Neural progenitor cell (in vitro differentiated cells): Measurements from ENCODE around the gene TBC1D32. TPM values are rescaled to one million over a fixed set of nuclear protein-coding genes. Genes with fewer than 3 reads are reported as not detected.
A peak's percentile ranks its signal among the peaks of the same experiment; 100 is the strongest.
"Not testable (repeated sequence)": the region's sequence is repeated elsewhere in the genome, so short reads cannot be mapped to it uniquely, and the experiment has no call there.

Source experiments
- DNase-seq: peaks from one replicate; pipeline ENCODE4 v3.0.0-alpha.2; 2016; ENCODE audit warnings: low spot score
- H2AFZ ChIP-seq: fragments of 200-600 bp; sonication (generic); replicated peaks from 2 replicates; pipeline ENCODE4 v1.6.1; 2016; ENCODE audit warnings: antibody characterized with exemption
- H3F3A ChIP-seq: fragments of 200-600 bp; sonication (generic); 2 replicates; pipeline ENCODE4 v1.6.1; 2016; ENCODE audit warnings: antibody characterized with exemption, low read depth
- H3K27ac ChIP-seq: fragments of 200-600 bp; sonication (generic); 2 replicates; pipeline ENCODE4 v1.5.1; 2016; ENCODE audit warnings: mild to moderate bottlenecking
- H3K27me3 ChIP-seq: fragments of 200-600 bp; sonication (generic); 2 replicates; pipeline ENCODE4 v1.6.1; 2016; ENCODE audit warnings: mild to moderate bottlenecking, moderate library complexity
- H3K36me3 ChIP-seq: fragments of 200-600 bp; sonication (generic); 2 replicates; pipeline ENCODE4 v1.5.1; 2016
- H3K4me1 ChIP-seq: fragments of 200-600 bp; sonication (generic); 2 replicates; pipeline ENCODE4 v1.6.1; 2016; ENCODE audit warnings: mixed run types
- H3K4me2 ChIP-seq: fragments of 200-600 bp; sonication (generic); 2 replicates; pipeline ENCODE4 v1.6.1; 2016
- H3K4me3 ChIP-seq: fragments of 200-600 bp; sonication (generic); 2 replicates; pipeline ENCODE4 v1.5.1; 2016
- H3K79me2 ChIP-seq: fragments of 200-600 bp; sonication (generic); 2 replicates; pipeline ENCODE4 v1.6.1; 2016; ENCODE audit warnings: low read depth
- H3K9ac ChIP-seq: fragments of 200-600 bp; sonication (generic); 2 replicates; pipeline ENCODE4 v1.6.1; 2016
- H3K9me3 ChIP-seq: fragments of 200-600 bp; sonication (generic); 2 replicates; pipeline ENCODE4 v1.5.1; 2016; ENCODE audit warnings: low read depth
- H4K20me1 ChIP-seq: fragments of 200-600 bp; sonication (generic); 2 replicates; pipeline ENCODE4 v1.6.1; 2016; ENCODE audit warnings: low read depth
- H3K27ac Mint-ChIP-seq: 3 replicates; pipeline ENCODE4 v1.8.0; 2021; ENCODE audit warnings: mixed read lengths
- H3K27me3 Mint-ChIP-seq: 2 replicates; pipeline ENCODE4 v1.8.0; 2022; ENCODE audit warnings: low read depth, mild to moderate bottlenecking, inconsistent platforms, moderate library complexity, mixed read lengths; ENCODE audit not compliant: insufficient read depth
- H3K36me3 Mint-ChIP-seq: 3 replicates; pipeline ENCODE4 v1.8.0; 2021; ENCODE audit warnings: mixed read lengths
- H3K4me1 Mint-ChIP-seq: 3 replicates; pipeline ENCODE4 v1.8.0; 2021; ENCODE audit warnings: mixed read lengths
- H3K4me3 Mint-ChIP-seq: 3 replicates; pipeline ENCODE4 v1.8.0; 2021; ENCODE audit warnings: mild to moderate bottlenecking, moderate library complexity, mixed read lengths
- H3K9me3 Mint-ChIP-seq: 3 replicates; pipeline ENCODE4 v1.8.0; 2020; ENCODE audit warnings: mixed read lengths
- CTCF ChIP-seq: fragments of 200-600 bp; sonication (generic); IDR thresholded peaks from 2 replicates; pipeline ENCODE4 v1.5.1; 2017; ENCODE audit warnings: antibody characterized with exemption, mild to moderate bottlenecking
- EZH2 ChIP-seq: fragments of 200-600 bp; sonication (generic); IDR thresholded peaks from 2 replicates; pipeline ENCODE4 v1.6.1; 2017; ENCODE audit warnings: antibody characterized with exemption, mild to moderate bottlenecking, moderate library complexity
- EZH2phosphoT487 ChIP-seq: fragments of 200-600 bp; sonication (generic); IDR thresholded peaks from 2 replicates; pipeline ENCODE4 v1.6.1; 2017; ENCODE audit warnings: antibody characterized with exemption
- total RNA-seq: library from RNA; depleted of rRNA; stranded (reverse); fragments of >200 nt; gene quantifications from 2 replicates; pipeline ENCODE4 v1.2.3, GENCODE V29; 2015; ENCODE audit warnings: low replicate concordance

Gene TBC1D32
- total RNA-seq, 1 donor from 2014 or later: 29.7 TPM

DNA sequence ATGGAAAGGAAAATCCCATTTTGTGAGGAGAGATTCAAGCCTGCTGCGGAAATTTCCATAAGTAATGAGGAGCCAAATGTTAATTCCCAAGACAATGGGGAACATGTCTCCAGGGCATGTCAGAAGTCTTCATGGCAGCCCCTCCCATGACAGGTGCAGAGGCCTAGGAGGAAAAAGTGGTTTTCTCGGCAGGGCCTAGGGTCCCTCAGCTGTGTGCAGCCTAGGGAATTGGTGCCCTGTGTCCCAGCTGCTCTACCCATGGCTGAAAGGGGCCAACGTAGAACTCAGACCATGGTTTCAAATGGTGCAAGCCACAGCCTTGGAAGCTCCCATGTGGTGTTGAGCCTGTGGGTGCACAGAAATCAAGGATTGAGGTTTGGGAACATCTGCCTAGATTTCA, 269.9 kb downstream of the TBC1D32 start:
- H3K9me3 Mint-ChIP-seq: peaks cover 15% of the 10 kb centered on the region

DNA sequence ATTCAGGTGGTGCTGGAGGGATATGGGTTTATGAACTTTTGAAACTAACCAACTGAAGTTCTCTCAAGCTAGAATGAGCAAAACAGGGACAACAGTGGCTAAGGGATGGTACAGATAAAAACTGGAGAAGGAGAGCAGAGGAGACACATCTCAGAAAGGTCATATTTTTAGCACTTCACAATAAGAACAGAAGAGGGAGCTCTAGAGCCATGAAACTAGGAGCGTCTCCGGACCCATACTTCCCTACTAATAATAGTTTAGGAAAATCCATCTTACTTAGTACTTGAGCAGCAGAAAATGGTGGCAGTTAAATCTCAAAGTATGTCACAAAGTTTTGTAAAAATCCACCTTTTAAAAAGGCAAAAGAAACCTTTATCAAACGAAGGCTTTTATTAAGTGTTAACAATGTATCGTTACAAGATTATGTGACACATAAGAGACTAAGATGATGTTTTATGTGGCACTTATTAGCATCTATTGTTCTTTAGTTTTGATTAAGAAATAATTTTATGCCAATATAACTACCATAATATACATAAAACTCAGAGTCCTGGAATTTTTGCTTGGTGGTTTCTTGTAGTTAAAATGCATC, 278.6 kb downstream of the TBC1D32 start:
- no peaks in the 10 kb centered on the region for H3K36me3 ChIP-seq

More for the DNA sequence above, 269.9 kb downstream of the TBC1D32 start:
- Mint-ChIP-seq H3K4me3 (no peak overlapping the region), H3K27ac (no peak overlapping the region), H3K4me1 (no peaks in the 10 kb centered on the region), H3K27me3 (no peaks in the 10 kb centered on the region), H3K36me3 (peaks cover 6% of the 10 kb centered on the region)
- Histone ChIP-seq H3K9me3 (peaks cover 7% of the 10 kb centered on the region), H3K27ac (no peak overlapping the region), H3K4me1 (no peaks in the 10 kb centered on the region), H3K9ac (no peak overlapping the region), H2AFZ (no peak overlapping the region), H4K20me1 (no peaks in the 10 kb centered on the region), H3K4me3 (no peak overlapping the region), H3K4me2 (no peak overlapping the region), H3F3A (no peaks in the 10 kb centered on the region), H3K36me3 (no peaks in the 10 kb centered on the region), H3K27me3 (no peaks in the 10 kb centered on the region), H3K79me2 (no peaks in the 10 kb centered on the region)
- TF ChIP-seq CTCF (no peak), EZH2phosphoT487 (no peak), EZH2 (no peak)
- DNase-seq: no peak

DNA sequence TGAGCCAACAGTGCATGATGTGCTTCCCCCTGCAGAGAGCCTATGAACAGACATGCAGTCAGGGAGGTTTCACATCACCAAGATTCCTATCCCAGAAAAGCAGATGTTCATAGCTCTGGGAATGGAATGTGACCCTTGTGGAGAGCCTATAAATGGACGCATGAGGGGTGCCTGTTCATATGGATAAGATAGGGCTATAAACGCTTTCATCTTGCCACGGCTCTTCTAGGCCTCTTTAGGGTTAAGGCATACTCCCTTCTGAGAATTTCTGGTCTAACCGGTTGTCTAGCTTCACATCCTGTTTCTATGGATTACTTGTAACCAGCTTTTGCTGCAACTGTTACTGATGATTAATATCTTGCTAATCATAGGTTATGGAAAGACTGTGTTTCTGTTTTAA, 285.7 kb downstream of the TBC1D32 start:
- H3K4me1 ChIP-seq, H3K36me3 Mint-ChIP-seq, H3K27ac ChIP-seq, H3K27ac Mint-ChIP-seq, H3K9ac ChIP-seq, H3K9me3 Mint-ChIP-seq, H3K4me2 ChIP-seq, H2AFZ ChIP-seq, H3K9me3 ChIP-seq, H3F3A ChIP-seq, H3K4me1 Mint-ChIP-seq, H3K4me3 ChIP-seq, H4K20me1 ChIP-seq, H3K27me3 ChIP-seq, H3K36me3 ChIP-seq, DNase-seq, H3K27me3 Mint-ChIP-seq, H3K79me2 ChIP-seq, H3K4me3 Mint-ChIP-seq: not testable (repeated sequence)

More for the DNA sequence above, 278.6 kb downstream of the TBC1D32 start:
- Mint-ChIP-seq H3K9me3 (no peaks in the 10 kb centered on the region), H3K27ac (no peak overlapping the region), H3K36me3 (no peaks in the 10 kb centered on the region), H3K27me3 (no peaks in the 10 kb centered on the region), H3K4me3 (no peak overlapping the region), H3K4me1 (no peaks in the 10 kb centered on the region)
- no peaks in the 10 kb centered on the region for H4K20me1 ChIP-seq
- TF ChIP-seq CTCF (peak; percentile 80), EZH2 (no peak)
- H2AFZ ChIP-seq: peak overlapping the region; percentile 77
- no peak overlapping the region for H3K4me2 ChIP-seq
- H3F3A ChIP-seq: no peaks in the 10 kb centered on the region
- no peaks in the 10 kb centered on the region for H3K27me3 ChIP-seq
- peak; percentile 59 for DNase-seq
- H3K4me1 ChIP-seq: no peaks in the 10 kb centered on the region
- H3K9ac ChIP-seq: no peak overlapping the region
- no peaks in the 10 kb centered on the region for H3K9me3 ChIP-seq
- no peaks in the 10 kb centered on the region for H3K79me2 ChIP-seq
- no peak overlapping the region for H3K4me3 ChIP-seq
- no peak overlapping the region for H3K27ac ChIP-seq

- H4K20me1 ChIP-seq, H3K4me3 ChIP-seq, H3K9ac ChIP-seq, H3K9me3 ChIP-seq, H3K4me1 Mint-ChIP-seq, H3K27me3 Mint-ChIP-seq, H3K4me3 Mint-ChIP-seq, H3F3A ChIP-seq, H2AFZ ChIP-seq, H3K79me2 ChIP-seq, H3K9me3 Mint-ChIP-seq, H3K36me3 ChIP-seq, H3K27ac ChIP-seq, H3K4me2 ChIP-seq, H3K36me3 Mint-ChIP-seq, H3K4me1 ChIP-seq, DNase-seq, H3K27me3 ChIP-seq, H3K27ac Mint-ChIP-seq: not testable (repeated sequence)
- TF ChIP-seq CTCF: peak; percentile 34
These were observed 289.4 kb downstream of the TBC1D32 start for GRCh38 chr6:121044905-121045304.

- not testable (repeated sequence) for H3K4me1 ChIP-seq, H3K4me3 ChIP-seq, H3K27me3 ChIP-seq, H3K9me3 ChIP-seq, H3K9me3 Mint-ChIP-seq, H3K9ac ChIP-seq, H3K36me3 ChIP-seq, DNase-seq, H3K4me1 Mint-ChIP-seq, H3F3A ChIP-seq, H3K36me3 Mint-ChIP-seq, H2AFZ ChIP-seq, H3K27ac ChIP-seq, H3K27ac Mint-ChIP-seq, H3K4me3 Mint-ChIP-seq, H3K4me2 ChIP-seq, H3K27me3 Mint-ChIP-seq, H4K20me1 ChIP-seq, H3K79me2 ChIP-seq
These were observed 290.6 kb downstream of the TBC1D32 start for GRCh38 chr6:121043706-121044105.

DNA sequence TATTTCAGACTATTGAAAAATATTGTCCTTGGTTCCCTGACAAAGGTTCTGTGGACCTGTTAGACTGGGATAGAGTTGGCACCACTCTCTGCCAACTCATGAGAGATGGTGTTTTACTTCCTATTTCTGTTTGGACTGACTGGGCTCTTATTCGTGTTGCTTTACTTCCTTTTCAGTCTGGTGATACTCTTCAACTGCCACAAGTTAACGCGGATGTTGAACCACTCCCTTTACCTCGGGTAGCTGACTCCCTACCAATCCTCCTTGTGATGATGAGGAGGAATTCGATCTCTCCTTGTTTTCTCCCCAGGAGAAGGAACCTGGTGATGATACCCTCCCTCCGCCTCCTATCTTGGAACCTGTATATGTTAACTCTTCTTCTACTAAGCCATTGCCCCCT, 291.1 kb downstream of the TBC1D32 start:
- H3K27me3 Mint-ChIP-seq, H4K20me1 ChIP-seq, H3K4me3 Mint-ChIP-seq, H3K4me3 ChIP-seq, H3K36me3 Mint-ChIP-seq, H3K27me3 ChIP-seq, H3K79me2 ChIP-seq, H3K4me1 ChIP-seq, H3K4me1 Mint-ChIP-seq, DNase-seq, H3F3A ChIP-seq, H3K27ac ChIP-seq, H3K9ac ChIP-seq, H2AFZ ChIP-seq, H3K27ac Mint-ChIP-seq, H3K36me3 ChIP-seq, H3K4me2 ChIP-seq, H3K9me3 Mint-ChIP-seq, H3K9me3 ChIP-seq: not testable (repeated sequence)
